Regular cardiac myocyte (primary cell): ENCODE measurements around the gene NOVA2. TPM values are rescaled to one million over a fixed set of nuclear protein-coding genes. Genes with fewer than 3 reads are reported as not detected.

Experiments used
- total RNA-seq: library from RNA; depleted of rRNA; stranded (reverse); fragments of >200 nt; gene quantifications from 2 replicates; pipeline ENCODE4 v1.2.3, GENCODE V29; 2014

The NOVA2 gene, protein sequence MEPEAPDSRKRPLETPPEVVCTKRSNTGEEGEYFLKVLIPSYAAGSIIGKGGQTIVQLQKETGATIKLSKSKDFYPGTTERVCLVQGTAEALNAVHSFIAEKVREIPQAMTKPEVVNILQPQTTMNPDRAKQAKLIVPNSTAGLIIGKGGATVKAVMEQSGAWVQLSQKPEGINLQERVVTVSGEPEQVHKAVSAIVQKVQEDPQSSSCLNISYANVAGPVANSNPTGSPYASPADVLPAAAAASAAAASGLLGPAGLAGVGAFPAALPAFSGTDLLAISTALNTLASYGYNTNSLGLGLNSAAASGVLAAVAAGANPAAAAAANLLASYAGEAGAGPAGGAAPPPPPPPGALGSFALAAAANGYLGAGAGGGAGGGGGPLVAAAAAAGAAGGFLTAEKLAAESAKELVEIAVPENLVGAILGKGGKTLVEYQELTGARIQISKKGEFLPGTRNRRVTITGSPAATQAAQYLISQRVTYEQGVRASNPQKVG
- total RNA-seq: under 0.01 TPM in 2 replicates

DNA sequence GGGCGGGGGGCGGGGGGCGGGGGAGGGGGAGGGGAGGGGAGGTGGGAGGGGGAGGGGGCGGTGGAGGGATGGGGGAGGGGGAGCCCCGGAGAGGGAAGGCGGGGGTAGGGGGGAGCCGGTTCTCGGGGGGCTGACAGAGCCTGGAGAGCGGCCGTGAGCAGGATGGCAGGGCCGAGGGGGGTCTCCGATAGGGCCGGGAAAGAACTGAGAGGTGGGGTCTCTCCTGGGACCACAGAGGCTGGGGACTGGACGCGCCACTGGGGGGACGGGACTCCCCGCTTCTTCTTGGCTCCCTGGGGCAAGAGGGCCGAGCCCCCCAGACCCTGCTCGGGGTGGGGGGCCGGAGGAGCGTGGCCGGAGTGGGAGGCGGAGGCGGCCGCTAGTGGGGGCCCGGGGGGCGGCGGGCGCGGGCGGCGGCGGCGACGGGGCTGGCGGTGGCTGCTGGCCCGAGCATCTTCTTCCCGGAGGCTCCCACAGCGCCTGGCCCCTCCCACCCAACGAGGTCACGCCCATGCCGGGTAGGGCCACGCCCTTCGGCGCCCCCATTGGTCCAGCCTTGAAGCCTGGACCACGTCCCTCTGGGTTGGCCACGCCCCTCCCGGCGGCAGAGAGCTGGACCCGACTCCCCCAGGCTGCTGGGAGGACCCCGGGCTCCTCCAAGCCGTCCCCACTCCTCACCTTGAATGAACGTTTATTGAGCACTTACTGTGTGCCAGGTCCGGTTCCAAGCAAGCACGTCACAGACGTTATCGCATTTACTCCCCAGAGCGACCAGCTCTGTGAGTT is at the start of gene NOVA2:
Gene NOVA2, minus strand, starts transcription at position 313 of the 786 bp plus-strand sequence. CDS start 514 bp downstream, outside the sequence.

DNA sequence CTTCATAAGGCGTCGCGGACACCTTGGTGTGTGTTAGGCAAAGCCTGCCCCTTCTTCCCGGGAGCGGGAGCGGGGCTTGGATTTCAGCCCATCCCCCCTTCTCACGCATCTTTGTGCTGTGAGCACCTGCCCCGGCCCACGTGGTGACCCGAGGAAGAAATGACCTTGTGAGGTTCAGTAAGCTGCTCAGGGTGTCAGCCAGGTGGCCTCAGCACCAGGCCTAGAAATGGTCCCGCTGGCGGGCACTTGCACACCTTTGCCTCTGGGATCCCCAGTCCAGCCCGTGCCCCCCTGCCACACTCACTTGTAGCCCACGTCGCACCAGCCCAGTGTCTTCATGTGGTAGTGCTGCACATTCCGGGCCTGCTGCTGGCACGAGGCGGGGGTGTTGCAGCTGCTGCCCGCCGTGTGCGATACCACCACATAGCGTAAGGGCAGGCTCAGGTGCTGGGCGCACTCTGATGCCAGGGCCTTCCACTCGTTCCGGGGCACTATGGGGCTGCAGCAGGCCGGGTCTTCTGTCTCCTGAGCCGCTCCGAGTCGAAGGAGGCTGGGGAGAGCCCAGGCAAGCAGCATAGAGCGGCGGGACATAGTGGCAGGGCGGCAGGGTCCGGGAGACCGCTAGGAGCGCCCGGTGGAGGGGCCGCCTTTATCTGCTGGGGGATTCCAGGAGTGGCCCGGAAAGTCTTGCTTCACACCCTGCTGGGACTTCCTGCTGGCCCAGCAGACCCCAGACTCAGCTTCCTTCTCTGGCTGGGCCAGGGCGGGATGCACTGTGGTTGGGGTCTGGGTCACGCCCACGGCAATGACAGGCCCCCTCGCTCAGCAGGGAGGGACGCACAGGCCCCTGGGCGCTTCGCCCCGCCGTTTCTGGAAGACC is 49.0 kb upstream of the NOVA2 start, which contains the start of gene PGLYRP1:
Gene PGLYRP1, minus strand, starts transcription at position 623 of the 880 bp plus-strand sequence. Its CDS starts 32 bp downstream, at position 591.

DNA sequence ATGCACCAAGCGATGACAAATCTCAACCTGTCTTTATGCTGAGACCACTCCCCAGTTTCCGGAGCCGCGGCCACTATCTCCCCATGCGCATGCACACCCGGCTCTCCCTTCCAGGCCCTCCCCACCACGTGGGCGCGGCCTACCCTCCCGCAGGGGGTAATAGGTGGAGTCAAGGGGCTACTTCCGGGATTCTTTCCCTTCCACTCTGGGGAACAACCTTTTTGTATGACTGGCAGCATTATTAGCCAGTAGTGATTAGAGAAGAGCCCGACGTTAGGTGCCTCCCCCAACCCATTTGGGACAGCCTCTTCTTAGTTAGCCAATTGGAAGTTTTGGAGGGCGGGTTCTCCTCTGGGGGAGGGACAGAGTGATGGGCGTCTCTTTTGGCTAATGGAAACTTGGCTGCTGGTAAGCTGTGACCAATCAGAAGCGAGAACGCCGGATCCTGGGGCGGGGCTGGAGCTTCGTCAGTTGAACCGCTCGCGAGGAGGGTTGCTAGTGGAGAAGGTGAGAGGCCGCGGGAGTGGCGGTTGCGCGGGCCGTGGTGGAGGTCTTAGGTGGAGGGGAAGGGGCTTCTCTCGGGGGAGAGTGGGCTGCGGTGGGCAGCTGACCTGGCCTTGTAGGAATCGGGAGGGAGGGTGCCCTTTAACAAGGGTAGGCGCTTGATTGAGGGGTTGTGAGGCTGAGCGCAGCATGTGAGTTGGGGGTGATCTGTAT is 21.5 kb upstream of the NOVA2 start, which contains the start of gene CCDC61:
Gene CCDC61, plus strand, starts transcription at position 470 of the 717 bp plus-strand sequence. CDS start 7,552 bp downstream, outside the sequence.

DNA sequence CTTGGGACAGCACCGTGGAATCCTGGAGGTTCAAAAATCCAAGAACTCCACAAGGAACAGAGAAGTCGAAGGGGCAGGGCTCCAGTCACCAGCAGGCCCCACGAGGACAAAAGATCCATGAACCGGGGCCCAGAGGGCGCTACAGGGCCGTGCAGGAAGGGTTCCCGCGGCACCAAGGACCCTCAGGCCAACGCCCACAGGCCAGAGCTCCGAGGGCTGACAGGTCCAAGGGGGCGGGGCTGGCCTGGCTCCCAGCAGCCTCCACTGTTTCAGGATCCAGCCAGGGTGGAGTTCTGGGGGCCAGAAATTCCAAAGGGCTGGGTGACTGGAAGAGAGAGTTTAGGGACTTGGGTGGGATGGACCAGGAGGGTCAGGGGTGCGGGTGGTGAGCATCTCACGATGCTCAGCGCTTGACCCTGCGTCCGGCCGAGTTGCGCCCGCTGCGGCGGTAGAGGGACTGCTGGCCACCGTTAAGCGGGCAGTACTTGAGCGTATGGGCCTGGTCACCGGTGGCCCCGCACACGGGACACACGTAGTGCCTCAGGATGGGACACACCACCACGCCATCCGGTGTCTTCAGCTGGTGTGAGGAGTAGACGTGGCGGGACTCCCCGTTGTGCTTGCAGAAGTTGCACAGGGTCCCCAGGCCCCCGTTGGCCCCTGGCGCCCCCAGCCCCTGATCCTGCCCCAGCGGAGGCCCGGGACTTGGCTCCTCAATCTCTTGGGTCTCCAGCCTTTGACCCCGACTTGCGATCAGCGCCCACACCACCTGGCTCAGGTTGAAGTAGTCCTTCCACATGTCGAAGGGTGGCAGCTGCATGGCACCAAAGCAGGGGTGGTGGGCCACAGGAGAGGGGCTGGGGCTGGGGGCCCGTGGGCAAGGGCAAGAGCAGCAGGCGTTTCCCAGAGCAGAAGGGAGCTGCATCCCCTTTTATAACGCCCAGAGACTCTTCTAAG is 59.5 kb downstream of the NOVA2 start, which contains the start of gene NANOS2:
Gene NANOS2, minus strand, starts transcription at position 905 of the 957 bp plus-strand sequence. Its CDS starts 85 bp downstream, at position 820.

DNA sequence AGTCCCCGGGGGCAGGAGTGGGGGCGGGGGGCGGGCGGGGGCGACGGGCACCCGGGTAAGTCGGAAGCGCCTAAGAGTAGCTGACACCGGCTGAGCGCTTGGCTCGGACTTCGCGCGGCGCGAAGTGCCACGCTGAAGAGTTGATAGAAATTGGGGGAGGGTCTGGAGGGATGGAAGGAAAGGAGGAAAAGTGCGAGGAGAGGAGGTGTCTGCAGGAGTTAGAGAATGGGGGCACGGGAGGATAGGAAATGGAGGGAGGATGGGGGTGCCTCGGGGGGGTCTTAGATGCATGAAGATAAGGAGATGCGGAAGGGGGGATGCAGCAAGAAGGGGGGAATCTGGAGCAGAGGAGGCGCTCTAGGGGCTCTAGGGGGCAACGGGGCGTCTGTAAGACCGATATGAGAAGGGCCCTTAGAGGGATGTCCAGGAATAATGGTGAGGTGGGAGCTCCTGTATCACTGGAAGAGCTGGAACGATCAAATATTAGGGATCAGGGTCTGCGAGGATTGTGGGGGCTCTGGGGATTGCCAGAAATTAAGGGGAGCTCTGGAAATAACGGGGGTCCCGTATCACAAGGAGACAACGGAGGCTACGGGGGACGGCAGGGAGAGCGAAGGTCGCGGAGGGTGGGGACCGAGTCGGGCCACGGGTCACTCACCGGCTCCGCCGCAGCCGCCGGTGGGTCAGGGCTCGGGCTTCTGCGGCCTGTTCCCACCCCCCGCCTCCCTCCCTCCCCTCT is 71.6 kb downstream of the NOVA2 start, which contains the start of gene MYPOP:
Gene MYPOP, minus strand, starts transcription at position 702 of the 739 bp plus-strand sequence. CDS start 840 bp downstream, outside the sequence.

DNA sequence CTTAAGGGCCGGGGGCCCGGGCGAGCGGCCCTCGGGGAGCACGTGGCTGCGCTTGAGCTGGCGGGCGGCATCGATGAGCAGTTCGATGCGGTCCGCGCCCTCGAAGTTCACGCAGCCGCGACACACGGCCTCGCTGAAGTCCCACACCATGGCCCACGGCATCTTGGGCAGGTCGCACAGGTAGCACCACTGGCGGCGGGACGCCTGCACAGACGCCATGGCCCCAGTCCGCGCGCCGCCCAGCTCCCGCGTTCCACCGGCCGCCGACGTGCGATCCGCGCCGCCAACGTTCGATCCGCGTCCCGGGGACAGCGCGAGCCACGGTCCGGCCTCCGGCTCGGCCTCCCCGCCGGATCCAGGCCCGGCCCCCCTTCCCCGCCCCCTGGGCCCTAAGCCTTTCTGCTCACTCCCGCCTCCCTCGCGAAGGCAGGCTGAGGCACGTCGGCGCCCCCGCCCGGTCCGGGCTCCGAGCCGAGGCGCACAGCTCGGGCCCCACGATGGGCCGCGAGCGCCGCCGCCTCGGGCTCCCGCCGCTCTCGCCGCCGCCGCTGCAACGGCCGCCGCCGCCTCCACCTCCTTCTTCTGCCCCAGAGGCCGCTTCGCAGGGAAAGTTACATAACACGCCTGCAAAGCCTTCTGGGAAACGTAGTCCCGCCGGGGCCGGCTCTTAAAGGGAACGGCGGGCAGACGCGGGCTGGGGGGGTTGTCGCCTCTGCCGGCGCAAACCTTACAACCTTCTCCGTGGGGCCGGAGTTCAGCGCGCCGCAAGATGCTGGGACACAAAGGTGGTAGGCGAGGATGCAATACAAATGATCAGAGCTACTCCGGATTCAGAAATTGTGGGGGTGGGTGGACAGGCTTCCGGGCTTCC is 87.9 kb downstream of the NOVA2 start, which contains the start of gene IRF2BP1:
Gene IRF2BP1, minus strand, starts transcription at position 586 of the 871 bp plus-strand sequence. Its CDS starts 367 bp downstream, at position 219.

Other genes starting within 250 kb of the NOVA2 start
- 3.4 and 5.8 TPM in 2 replicates for gene FBXO46, start 243.0 kb downstream of the NOVA2 start, total RNA-seq
- gene MEIOSIN, start 240.4 kb downstream of the NOVA2 start, total RNA-seq: not detected in 2 replicates
- 8.1 and 11.3 TPM in 2 replicates for gene SIX5, start 204.6 kb downstream of the NOVA2 start, total RNA-seq
- gene DMPK, start 191.4 kb downstream of the NOVA2 start, total RNA-seq: 15.0 and 48.2 TPM in 2 replicates
- 27.8 and 29.0 TPM in 2 replicates for gene DMWD, start 181.0 kb downstream of the NOVA2 start, total RNA-seq
- under 0.01 and 0.28 TPM in 2 replicates for gene RSPH6A, start 158.6 kb downstream of the NOVA2 start, total RNA-seq
- gene SYMPK, start 110.7 kb downstream of the NOVA2 start, total RNA-seq: 22.8 and 29.9 TPM in 2 replicates
- gene FOXA3, start 109.5 kb downstream of the NOVA2 start, total RNA-seq: under 0.01 TPM in 1 of 2 replicates, not detected in the other
- gene IRF2BP1, start 87.7 kb downstream of the NOVA2 start, total RNA-seq: 26.5 and 28.4 TPM in 2 replicates
- gene MYPOP, start 71.3 kb downstream of the NOVA2 start, total RNA-seq: 0.77 and 2.0 TPM in 2 replicates
- not detected in 2 replicates for gene NANOS2, start 59.1 kb downstream of the NOVA2 start, total RNA-seq
- 5.4 and 10.9 TPM in 2 replicates for gene CCDC61, start 21.6 kb upstream of the NOVA2 start, total RNA-seq
- gene PGLYRP1, start 49.2 kb upstream of the NOVA2 start, total RNA-seq: not detected in 2 replicates
- gene IGFL4, start 67.1 kb upstream of the NOVA2 start, total RNA-seq: not detected in 2 replicates
- gene IGFL3, start 150.8 kb upstream of the NOVA2 start, total RNA-seq: 0.28 TPM in 1 of 2 replicates, not detected in the other
- 1.1 TPM in 1 of 2 replicates, not detected in the other for gene IGFL2, start 174.4 kb upstream of the NOVA2 start, total RNA-seq